Prostate gland (tissue), 2 donors: ENCODE data around the gene GSG1L.

Source experiments
- POLR2A ChIP-seq: fragments of 450-650 bp; IDR thresholded peaks from one replicate; pipeline ENCODE4 v1.6.1; 2016; ENCODE audit warnings: antibody characterized with exemption, mild to moderate bottlenecking
- POLR2AphosphoS5 ChIP-seq: sonication (generic); formaldehyde crosslinking; IDR thresholded peaks from one replicate; pipeline ENCODE4 v1.6.1; 2017; ENCODE audit warnings: antibody characterized with exemption
- TF ChIP-seq, protein P1 (sequence below), 4 experiments: fragments of 200-600 bp in 2 of 4; fragments of 450-650 bp in 2 of 4; sonication (generic) in 2 of 4; IDR thresholded peaks; 1 replicate in 3 of 4; 2 replicates in 1 of 4; pipeline ENCODE4 v1.5.1; 2016 to 2019; ENCODE audit warnings: antibody characterized with exemption in 4 of 4, mild to moderate bottlenecking in 2 of 4, moderate library complexity in 2 of 4

DNA sequence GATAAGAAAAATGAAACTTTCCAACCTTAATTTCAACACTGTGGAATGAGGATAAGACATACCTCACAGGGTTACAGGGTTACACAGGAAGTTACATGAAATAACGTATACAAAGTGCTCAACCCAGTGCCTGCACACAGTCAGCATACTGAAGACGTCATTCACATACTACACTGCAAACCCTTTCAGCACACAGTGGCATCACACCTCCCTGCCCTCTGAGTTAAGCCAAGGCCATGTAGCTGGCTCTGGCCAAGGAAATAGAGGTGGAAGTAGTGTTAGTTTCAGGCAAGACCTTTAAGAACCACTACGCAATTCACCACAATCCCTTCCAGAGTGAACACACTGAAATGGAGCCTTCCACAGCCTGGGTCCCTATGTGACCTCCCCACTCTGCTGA, 46.6 kb upstream of the GSG1L start:
- TF ChIP-seq, protein P1, sequence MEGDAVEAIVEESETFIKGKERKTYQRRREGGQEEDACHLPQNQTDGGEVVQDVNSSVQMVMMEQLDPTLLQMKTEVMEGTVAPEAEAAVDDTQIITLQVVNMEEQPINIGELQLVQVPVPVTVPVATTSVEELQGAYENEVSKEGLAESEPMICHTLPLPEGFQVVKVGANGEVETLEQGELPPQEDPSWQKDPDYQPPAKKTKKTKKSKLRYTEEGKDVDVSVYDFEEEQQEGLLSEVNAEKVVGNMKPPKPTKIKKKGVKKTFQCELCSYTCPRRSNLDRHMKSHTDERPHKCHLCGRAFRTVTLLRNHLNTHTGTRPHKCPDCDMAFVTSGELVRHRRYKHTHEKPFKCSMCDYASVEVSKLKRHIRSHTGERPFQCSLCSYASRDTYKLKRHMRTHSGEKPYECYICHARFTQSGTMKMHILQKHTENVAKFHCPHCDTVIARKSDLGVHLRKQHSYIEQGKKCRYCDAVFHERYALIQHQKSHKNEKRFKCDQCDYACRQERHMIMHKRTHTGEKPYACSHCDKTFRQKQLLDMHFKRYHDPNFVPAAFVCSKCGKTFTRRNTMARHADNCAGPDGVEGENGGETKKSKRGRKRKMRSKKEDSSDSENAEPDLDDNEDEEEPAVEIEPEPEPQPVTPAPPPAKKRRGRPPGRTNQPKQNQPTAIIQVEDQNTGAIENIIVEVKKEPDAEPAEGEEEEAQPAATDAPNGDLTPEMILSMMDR (IDR thresholded peaks at IDR 0.05), result no peak
- no peak for TF ChIP-seq POLR2A
- TF ChIP-seq POLR2AphosphoS5, result no peak
